ENCODE measurements around the gene NIBAN1. TPM values are rescaled to one million over a fixed set of nuclear protein-coding genes. Genes with fewer than 3 reads are reported as not detected.
A peak's percentile ranks its signal among the peaks of the same experiment; 100 is the strongest.

NIBAN1 gene
- total and polyA plus RNA-seq, 7 donors = 9.0 to 112 (median 50.6) TPM

DNA sequence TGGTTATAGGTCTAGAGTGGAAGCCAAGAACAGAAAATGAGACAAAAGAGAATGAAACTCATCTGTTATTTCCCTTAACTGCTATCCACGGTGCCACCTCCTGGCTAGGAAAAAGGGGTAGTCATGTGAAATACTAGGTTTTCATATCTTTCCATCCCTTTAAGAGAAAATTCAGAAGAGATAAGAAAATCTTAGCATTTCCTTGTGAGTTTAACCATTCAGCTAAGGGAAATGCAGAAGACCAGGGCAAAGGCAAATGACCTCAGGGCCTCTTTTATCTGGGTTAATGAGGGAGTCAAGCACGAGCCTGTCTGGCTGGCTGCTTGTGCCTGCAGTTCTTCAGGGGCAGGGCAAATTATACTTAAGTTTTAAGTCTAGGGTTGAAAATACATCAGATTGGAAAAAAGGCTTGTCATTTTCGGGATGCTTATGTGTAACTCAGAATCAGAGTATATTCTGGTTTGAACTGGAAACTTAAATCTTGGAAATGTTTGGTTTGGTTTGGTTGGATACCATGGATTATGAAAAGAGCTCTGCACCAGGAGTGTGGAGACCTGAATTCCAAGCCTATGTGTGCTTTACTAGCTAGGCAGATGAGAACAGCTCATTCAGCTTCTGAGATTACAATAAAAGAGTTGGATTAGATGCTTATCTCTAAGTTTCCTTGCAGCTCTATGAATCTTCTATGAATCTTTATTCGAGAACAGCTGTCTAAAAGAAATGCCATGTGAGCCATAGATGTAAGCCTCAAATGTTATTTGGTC, 19.9 kb downstream of the NIBAN1 start:
- H3K4me1 ChIP-seq = peaks cover 15% of the 10 kb centered on the region
- H3K27me3 ChIP-seq (ENCODE audit: insufficient read depth in 3 of 3, low read length in 2 of 3) = no peaks in the 10 kb centered on the region
- no peak overlapping the region for H3K4me3 ChIP-seq
- peak overlapping the region; percentile 6 for H3K27ac ChIP-seq
- WGBS, 3 donors = 54 to 78% (median 64%) methylated on average over 4 of the region's 4 CpGs
- H3K36me3 ChIP-seq (ENCODE audit: insufficient read depth in 1 of 2, low read depth in 1 of 2) = peaks cover 0 to 4% of the 10 kb centered on the region in 2 donors
- no peaks in the 10 kb centered on the region for H3K9me3 ChIP-seq
- ATAC-seq (no peak), DNase-seq (no peak)
- TF ChIP-seq CTCF (IDR thresholded peaks at IDR 0.05) = no peak
- intact Hi-C loops (cut with DNase I) = loop anchor here in 1 of 2 donors (5.0 kb wide), 1 partner anchor 47 kb away; no protein-coding TSS in a partner anchor

DNA sequence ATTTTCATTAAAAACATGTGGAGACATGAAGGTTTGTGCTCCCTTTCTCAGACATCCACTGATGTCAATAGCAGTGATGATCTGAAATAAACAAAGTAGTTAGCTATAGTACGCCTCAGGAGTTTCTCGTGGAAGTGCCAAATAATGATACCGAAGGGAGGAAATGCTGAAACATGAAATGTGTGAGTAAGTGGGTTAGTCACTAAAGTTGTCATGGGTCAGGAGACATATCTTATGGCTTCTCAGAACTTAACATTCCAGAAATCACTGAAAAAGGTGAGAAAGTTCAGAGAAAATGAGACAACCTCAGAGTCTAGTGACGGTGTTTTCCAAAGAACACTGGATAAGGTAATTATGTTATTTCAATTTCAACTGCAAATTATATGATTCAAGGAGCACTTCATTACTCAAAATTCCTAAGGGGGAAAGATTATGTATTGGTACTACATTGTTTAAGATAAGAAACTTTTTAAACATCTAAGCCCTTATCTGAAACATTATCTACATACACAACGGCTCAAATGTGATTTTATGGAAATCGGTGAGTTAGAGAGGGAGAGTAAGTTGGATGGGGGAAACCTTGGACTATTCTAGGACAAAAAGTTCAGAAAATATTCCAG, 20.6 kb downstream of the NIBAN1 start:
- Histone ChIP-seq H3K36me3 (ENCODE audit: insufficient read depth in 1 of 2, low read depth in 1 of 2) (peaks cover 0 to 4% of the 10 kb centered on the region in 2 donors), H3K9me3 (no peaks in the 10 kb centered on the region), H3K27ac (peak overlapping the region; percentile 6), H3K4me1 (peaks cover 8% of the 10 kb centered on the region), H3K27me3 (ENCODE audit: insufficient read depth in 3 of 3, low read length in 2 of 3) (no peaks in the 10 kb centered on the region), H3K4me3 (no peak overlapping the region)
- TF ChIP-seq CTCF (IDR thresholded peaks at IDR 0.05) = no peak
- intact Hi-C loops (cut with DNase I) = loop anchor here in 1 of 2 donors (5.0 kb wide), 1 partner anchor 46 kb away; no protein-coding TSS in a partner anchor
- WGBS, 3 donors = 69 to 77% (median 73%) methylated on average over 6 of the region's 6 CpGs
- ATAC-seq (no peak), DNase-seq (no peak)

- ATAC-seq = no peak
- H3K27ac ChIP-seq = peak overlapping the region; percentile 25
- WGBS, 3 donors = 83 to 91% (median 87%) methylated on average over 4 of the region's 4 CpGs
- no peak overlapping the region for H3K4me3 ChIP-seq
- DNase-seq = no peak
- intact Hi-C loops (cut with DNase I) = loop anchor here in 1 of 2 donors (5.0 kb wide), 1 partner anchor 45 kb away; no protein-coding TSS in a partner anchor
- TF ChIP-seq CTCF (IDR thresholded peaks at IDR 0.05) = no peak
- no peaks in the 10 kb centered on the region for H3K9me3 ChIP-seq
- H3K4me1 ChIP-seq = peaks cover 3% of the 10 kb centered on the region
- no peaks in the 10 kb centered on the region for H3K27me3 ChIP-seq (ENCODE audit: insufficient read depth in 3 of 3, low read length in 2 of 3)
- H3K36me3 ChIP-seq (ENCODE audit: insufficient read depth in 1 of 2, low read depth in 1 of 2) = peaks cover 0 to 4% of the 10 kb centered on the region in 2 donors
Measured at GRCh38 chr1:184952428-184952827, 21.9 kb downstream of the NIBAN1 start.

DNA sequence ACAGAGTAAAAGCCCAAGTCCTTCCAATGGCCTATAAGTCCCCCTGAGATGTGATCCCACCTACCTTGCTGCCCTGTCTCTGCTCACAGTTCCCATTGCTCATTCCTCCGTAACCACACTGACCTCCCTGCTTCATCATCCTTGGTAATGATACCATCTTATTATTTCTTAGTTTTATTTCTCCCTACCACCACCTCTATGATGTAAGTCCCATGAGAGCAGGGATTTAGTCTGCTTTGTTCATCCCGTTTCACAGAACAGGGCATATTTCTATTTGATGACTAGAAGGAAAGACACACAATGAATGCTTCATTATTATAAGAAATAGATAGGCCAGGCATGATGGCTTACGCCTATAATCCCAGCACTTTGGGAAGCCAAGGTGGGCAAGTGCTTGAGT, 22.5 kb downstream of the NIBAN1 start:
- ATAC-seq (no peak), DNase-seq (no peak)
- Histone ChIP-seq H3K4me1 (peaks cover 5% of the 10 kb centered on the region), H3K27me3 (ENCODE audit: insufficient read depth in 3 of 3, low read length in 2 of 3) (no peaks in the 10 kb centered on the region), H3K27ac (peak overlapping the region; percentile 17), H3K9me3 (no peaks in the 10 kb centered on the region), H3K36me3 (ENCODE audit: insufficient read depth in 1 of 2, low read depth in 1 of 2) (peaks cover 0 to 4% of the 10 kb centered on the region in 2 donors), H3K4me3 (no peak overlapping the region)
- TF ChIP-seq CTCF (IDR thresholded peaks at IDR 0.05) = no peak
- intact Hi-C loops (cut with DNase I) = loop anchor here in 1 of 2 donors (5.0 kb wide), 1 partner anchor 44 kb away; no protein-coding TSS in a partner anchor
- whole genome bisulfite sequencing, 3 donors = 76 to 90% (median 89%) methylated on average over 3 of the region's 3 CpGs

Data from psoas muscle (tissue), 8 donors.